SU-DHL-6 (cell line): ENCODE measurements around the gene SSRP1.

Source experiments
- H2AFZ ChIP-seq: fragments of 200-600 bp; sonication (generic); 2 replicates; pipeline ENCODE4 v1.6.1; 2014; ENCODE audit warnings: low read depth, mild to moderate bottlenecking, moderate library complexity, mixed read lengths, antibody characterized with exemption, low read length; ENCODE audit not compliant: severe bottlenecking
- H3F3A ChIP-seq: fragments of 200-600 bp; shearing (Covaris generic); 2 replicates; pipeline ENCODE4 v1.6.0; 2016; ENCODE audit warnings: antibody characterized with exemption, mild to moderate bottlenecking; ENCODE audit not compliant: insufficient read depth
- H3K27ac ChIP-seq: fragments of 200-600 bp; sonication (generic); 2 replicates; pipeline ENCODE4 v1.5.1; 2016; ENCODE audit warnings: low read depth, mild to moderate bottlenecking, low read length, moderate library complexity, mixed read lengths
- H3K27me3 ChIP-seq: fragments of 200-600 bp; sonication (generic), shearing (Covaris generic); 2 replicates; pipeline ENCODE4 v1.6.0; 2014; ENCODE audit warnings: mild to moderate bottlenecking, low read length
- H3K36me3 ChIP-seq: fragments of 200-600 bp; sonication (generic); 2 replicates; pipeline ENCODE4 v1.6.1; 2014; ENCODE audit warnings: mild to moderate bottlenecking, low read length, mixed read lengths
- H3K4me2 ChIP-seq: fragments of 300-600, 200-600 bp; shearing (Covaris generic), sonication (generic); 2 replicates; pipeline ENCODE4 v1.6.0; 2014; ENCODE audit warnings: low read length, low read depth, mild to moderate bottlenecking; ENCODE audit not compliant: poor library complexity, severe bottlenecking
- H3K4me3 ChIP-seq: fragments of 200-600 bp; sonication (generic); 2 replicates; pipeline ENCODE4 v1.5.1; 2014; ENCODE audit warnings: antibody characterized with exemption, low read length, mild to moderate bottlenecking, mixed read lengths; ENCODE audit not compliant: insufficient read depth, poor library complexity, severe bottlenecking
- H3K79me2 ChIP-seq: fragments of 200-600 bp; sonication (generic); 2 replicates; pipeline ENCODE4 v1.6.1; 2014; ENCODE audit warnings: mild to moderate bottlenecking, low read length, moderate library complexity; ENCODE audit not compliant: insufficient read depth
- H3K9ac ChIP-seq: fragments of 200-600 bp; sonication (generic); 2 replicates; pipeline ENCODE4 v1.7.0; 2014; ENCODE audit warnings: mild to moderate bottlenecking, low read length
- H3K9me2 ChIP-seq: fragments of 200-600 bp; sonication (generic); replicated peaks from 2 replicates; pipeline ENCODE4 v1.6.1; 2014; ENCODE audit warnings: low read length; ENCODE audit not compliant: insufficient read depth
- H3K9me3 ChIP-seq: fragments of 200-600 bp; sonication (generic); 2 replicates; pipeline ENCODE4 v1.6.1; 2014; ENCODE audit warnings: low read length, mixed read lengths; ENCODE audit not compliant: insufficient read depth
- H4K20me1 ChIP-seq: fragments of 200-600 bp; sonication (generic); 2 replicates; pipeline ENCODE4 v1.6.1; 2014; ENCODE audit warnings: low read depth, mild to moderate bottlenecking, antibody characterized with exemption, low read length, moderate library complexity, mixed read lengths
- CTCF ChIP-seq: fragments of 200-600 bp; sonication (generic); IDR thresholded peaks from one replicate; pipeline ENCODE4 v1.5.1; 2017; ENCODE audit warnings: antibody characterized with exemption, mild to moderate bottlenecking, low read length, moderate library complexity; ENCODE audit not compliant: insufficient read depth, poor library complexity, severe bottlenecking
- EZH2phosphoT487 ChIP-seq: fragments of 200-600 bp; sonication (generic), shearing (Covaris generic); conservative IDR thresholded peaks from 2 replicates; pipeline ENCODE4 v1.6.1; 2018; ENCODE audit warnings: mild to moderate bottlenecking, antibody characterized with exemption, low read length, moderate library complexity, mixed read lengths

The SSRP1 gene

DNA sequence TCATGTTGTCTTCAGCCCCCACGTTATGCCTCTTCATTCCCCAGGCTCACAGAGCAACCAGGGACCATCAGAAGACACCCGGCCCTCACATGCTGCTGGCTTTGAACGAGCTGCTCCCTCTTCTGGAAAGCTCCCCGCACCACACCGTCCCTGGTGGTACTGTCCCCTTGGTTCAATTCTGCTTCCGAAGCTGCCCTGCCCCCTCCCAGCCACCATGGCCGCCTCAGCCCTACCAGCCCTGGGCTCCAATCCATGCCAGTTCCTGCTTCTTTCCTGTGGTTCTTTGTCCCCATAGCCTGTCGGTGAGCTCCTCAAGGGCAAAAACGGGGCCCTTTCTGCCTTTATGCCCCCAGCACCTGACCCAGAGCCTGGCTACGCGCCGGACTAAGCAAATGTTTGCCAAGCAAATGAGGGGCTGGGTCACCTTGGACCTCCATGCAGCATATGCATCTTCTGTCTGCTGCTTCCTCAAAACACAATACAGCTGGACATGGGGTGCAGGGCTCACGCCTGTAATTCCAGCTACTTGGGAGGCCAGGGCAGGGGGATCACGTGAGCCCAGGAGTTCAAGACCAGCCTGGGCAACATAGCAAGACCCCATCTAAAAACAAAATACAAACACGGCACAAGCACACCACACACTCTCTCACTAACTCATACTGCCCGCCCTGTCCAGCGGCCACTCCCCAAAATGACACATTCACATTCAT, 32.3 kb downstream of the SSRP1 start:
- no peak overlapping the region for H3K4me3 ChIP-seq
- no peaks in the 10 kb centered on the region for H3K27me3 ChIP-seq
- no peaks in the 10 kb centered on the region for H3K9me2 ChIP-seq
- no peaks in the 10 kb centered on the region for H3K79me2 ChIP-seq
- H3K36me3 ChIP-seq: no peaks in the 10 kb centered on the region
- TF ChIP-seq EZH2phosphoT487 (no peak), CTCF (no peak)
- H3K9ac ChIP-seq: no peak overlapping the region
- no peaks in the 10 kb centered on the region for H3K9me3 ChIP-seq
- H3F3A ChIP-seq: no peaks in the 10 kb centered on the region
- H3K4me2 ChIP-seq: no peak overlapping the region
- no peaks in the 10 kb centered on the region for H4K20me1 ChIP-seq
- H3K27ac ChIP-seq: no peak overlapping the region
- no peak overlapping the region for H2AFZ ChIP-seq

- Histone ChIP-seq H3K9me3 (no peaks in the 10 kb centered on the region), H3K4me2 (no peak overlapping the region), H3K79me2 (no peaks in the 10 kb centered on the region), H3K4me3 (no peak overlapping the region), H3K9me2 (no peaks in the 10 kb centered on the region), H2AFZ (no peak overlapping the region), H3K27me3 (no peaks in the 10 kb centered on the region), H4K20me1 (no peaks in the 10 kb centered on the region), H3K9ac (no peak overlapping the region), H3K36me3 (no peaks in the 10 kb centered on the region), H3K27ac (no peak overlapping the region), H3F3A (no peaks in the 10 kb centered on the region)
- no peak for TF ChIP-seq EZH2phosphoT487
- no peak for TF ChIP-seq CTCF
Observed at GRCh38 chr11:57302489-57302888, 33.2 kb downstream of the SSRP1 start.

GRCh38 chr11:57301711-57302423, 33.8 kb downstream of the SSRP1 start:
- H3K36me3 ChIP-seq: no peaks in the 10 kb centered on the region
- H3K4me2 ChIP-seq: no peak overlapping the region
- no peaks in the 10 kb centered on the region for H3K9me2 ChIP-seq
- H3K27ac ChIP-seq: no peak overlapping the region
- no peaks in the 10 kb centered on the region for H3K9me3 ChIP-seq
- H3F3A ChIP-seq: no peaks in the 10 kb centered on the region
- no peaks in the 10 kb centered on the region for H3K79me2 ChIP-seq
- TF ChIP-seq CTCF (no peak), EZH2phosphoT487 (no peak)
- H3K27me3 ChIP-seq: no peaks in the 10 kb centered on the region
- no peak overlapping the region for H3K4me3 ChIP-seq
- no peaks in the 10 kb centered on the region for H4K20me1 ChIP-seq
- H3K9ac ChIP-seq: no peak overlapping the region
- no peak overlapping the region for H2AFZ ChIP-seq
